ENCODE results near the gene LRRC25.

Gene LRRC25

DNA sequence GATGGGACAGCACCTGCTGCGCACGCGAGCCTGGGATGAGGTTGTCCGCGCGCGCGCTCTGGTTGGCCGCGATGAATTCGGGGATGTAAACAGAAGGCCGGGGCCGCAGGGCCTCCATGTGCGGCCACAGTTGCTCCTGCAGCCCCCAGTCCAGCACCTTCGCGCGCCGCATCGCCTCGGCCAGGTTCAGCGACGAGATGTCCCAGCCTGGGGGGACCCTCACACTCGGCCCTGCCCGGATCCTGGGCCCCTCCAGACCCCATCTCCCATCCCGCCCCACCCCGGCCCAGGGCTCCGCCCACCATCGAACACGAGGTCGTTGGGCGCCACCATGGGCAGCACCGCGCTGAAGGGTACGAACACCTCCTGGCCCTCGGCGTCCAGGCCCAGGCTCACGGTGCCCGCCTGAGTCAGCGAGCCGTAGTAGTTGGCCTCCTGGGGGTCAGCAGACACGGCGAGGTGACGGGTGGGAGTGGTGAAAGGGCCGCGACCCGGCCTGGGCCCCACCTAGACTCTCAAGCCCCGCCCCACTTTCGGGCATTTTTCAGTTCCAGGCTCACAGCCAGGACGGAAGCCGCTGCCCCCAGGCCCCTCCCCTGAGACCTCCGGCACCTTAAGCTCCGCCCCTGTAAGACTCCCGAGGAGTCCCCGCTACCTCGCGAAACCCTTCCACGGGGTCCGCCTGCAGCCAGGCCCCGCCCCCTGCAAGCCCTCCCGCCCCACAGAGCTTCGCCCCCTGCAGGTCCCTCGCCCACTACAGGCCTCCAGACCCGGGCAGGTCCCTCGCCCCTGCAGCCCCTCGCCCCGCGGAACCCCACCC lies 39.5 kb upstream of the LRRC25 start (continued):
- TF ChIP-seq, protein P1, sequence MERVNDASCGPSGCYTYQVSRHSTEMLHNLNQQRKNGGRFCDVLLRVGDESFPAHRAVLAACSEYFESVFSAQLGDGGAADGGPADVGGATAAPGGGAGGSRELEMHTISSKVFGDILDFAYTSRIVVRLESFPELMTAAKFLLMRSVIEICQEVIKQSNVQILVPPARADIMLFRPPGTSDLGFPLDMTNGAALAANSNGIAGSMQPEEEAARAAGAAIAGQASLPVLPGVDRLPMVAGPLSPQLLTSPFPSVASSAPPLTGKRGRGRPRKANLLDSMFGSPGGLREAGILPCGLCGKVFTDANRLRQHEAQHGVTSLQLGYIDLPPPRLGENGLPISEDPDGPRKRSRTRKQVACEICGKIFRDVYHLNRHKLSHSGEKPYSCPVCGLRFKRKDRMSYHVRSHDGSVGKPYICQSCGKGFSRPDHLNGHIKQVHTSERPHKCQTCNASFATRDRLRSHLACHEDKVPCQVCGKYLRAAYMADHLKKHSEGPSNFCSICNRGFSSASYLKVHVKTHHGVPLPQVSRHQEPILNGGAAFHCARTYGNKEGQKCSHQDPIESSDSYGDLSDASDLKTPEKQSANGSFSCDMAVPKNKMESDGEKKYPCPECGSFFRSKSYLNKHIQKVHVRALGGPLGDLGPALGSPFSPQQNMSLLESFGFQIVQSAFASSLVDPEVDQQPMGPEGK (tag by site-specific recombination; IDR thresholded peaks at IDR 0.05): peak; percentile 92
- TF ChIP-seq, protein P2, sequence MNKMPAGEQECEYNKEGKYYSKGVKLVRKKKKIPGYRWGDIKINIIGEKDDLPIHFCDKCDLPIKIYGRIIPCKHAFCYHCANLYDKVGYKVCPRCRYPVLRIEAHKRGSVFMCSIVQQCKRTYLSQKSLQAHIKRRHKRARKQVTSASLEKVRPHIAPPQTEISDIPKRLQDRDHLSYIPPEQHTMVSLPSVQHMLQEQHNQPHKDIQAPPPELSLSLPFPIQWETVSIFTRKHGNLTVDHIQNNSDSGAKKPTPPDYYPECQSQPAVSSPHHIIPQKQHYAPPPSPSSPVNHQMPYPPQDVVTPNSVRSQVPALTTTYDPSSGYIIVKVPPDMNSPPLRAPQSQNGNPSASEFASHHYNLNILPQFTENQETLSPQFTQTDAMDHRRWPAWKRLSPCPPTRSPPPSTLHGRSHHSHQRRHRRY (tag by site-specific recombination; IDR thresholded peaks at IDR 0.05): no peak
- TF ChIP-seq ZEB2 (tag by site-specific recombination; IDR thresholded peaks at IDR 0.05): no peak
- TF ChIP-seq, protein P3, sequence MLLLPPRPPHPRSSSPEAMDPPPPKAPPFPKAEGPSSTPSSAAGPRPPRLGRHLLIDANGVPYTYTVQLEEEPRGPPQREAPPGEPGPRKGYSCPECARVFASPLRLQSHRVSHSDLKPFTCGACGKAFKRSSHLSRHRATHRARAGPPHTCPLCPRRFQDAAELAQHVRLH (tag by site-specific recombination; IDR thresholded peaks at IDR 0.05): no peak
- TF ChIP-seq ZNF2 (tag by site-specific recombination; IDR thresholded peaks at IDR 0.05): peak; percentile 48; the same call in 1 of the 2 replicates
- TF ChIP-seq ZNF19 (tag by site-specific recombination; IDR thresholded peaks at IDR 0.05; ENCODE audit: low read depth): no peak
- peak; percentile 35; the same call in 1 of the 2 replicates for TF ChIP-seq WT1 (tag by site-specific recombination; IDR thresholded peaks at IDR 0.05)
- TF ChIP-seq, protein P4, sequence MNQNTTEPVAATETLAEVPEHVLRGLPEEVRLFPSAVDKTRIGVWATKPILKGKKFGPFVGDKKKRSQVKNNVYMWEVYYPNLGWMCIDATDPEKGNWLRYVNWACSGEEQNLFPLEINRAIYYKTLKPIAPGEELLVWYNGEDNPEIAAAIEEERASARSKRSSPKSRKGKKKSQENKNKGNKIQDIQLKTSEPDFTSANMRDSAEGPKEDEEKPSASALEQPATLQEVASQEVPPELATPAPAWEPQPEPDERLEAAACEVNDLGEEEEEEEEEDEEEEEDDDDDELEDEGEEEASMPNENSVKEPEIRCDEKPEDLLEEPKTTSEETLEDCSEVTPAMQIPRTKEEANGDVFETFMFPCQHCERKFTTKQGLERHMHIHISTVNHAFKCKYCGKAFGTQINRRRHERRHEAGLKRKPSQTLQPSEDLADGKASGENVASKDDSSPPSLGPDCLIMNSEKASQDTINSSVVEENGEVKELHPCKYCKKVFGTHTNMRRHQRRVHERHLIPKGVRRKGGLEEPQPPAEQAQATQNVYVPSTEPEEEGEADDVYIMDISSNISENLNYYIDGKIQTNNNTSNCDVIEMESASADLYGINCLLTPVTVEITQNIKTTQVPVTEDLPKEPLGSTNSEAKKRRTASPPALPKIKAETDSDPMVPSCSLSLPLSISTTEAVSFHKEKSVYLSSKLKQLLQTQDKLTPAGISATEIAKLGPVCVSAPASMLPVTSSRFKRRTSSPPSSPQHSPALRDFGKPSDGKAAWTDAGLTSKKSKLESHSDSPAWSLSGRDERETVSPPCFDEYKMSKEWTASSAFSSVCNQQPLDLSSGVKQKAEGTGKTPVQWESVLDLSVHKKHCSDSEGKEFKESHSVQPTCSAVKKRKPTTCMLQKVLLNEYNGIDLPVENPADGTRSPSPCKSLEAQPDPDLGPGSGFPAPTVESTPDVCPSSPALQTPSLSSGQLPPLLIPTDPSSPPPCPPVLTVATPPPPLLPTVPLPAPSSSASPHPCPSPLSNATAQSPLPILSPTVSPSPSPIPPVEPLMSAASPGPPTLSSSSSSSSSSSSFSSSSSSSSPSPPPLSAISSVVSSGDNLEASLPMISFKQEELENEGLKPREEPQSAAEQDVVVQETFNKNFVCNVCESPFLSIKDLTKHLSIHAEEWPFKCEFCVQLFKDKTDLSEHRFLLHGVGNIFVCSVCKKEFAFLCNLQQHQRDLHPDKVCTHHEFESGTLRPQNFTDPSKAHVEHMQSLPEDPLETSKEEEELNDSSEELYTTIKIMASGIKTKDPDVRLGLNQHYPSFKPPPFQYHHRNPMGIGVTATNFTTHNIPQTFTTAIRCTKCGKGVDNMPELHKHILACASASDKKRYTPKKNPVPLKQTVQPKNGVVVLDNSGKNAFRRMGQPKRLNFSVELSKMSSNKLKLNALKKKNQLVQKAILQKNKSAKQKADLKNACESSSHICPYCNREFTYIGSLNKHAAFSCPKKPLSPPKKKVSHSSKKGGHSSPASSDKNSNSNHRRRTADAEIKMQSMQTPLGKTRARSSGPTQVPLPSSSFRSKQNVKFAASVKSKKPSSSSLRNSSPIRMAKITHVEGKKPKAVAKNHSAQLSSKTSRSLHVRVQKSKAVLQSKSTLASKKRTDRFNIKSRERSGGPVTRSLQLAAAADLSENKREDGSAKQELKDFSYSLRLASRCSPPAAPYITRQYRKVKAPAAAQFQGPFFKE (tag by site-specific recombination; IDR thresholded peaks at IDR 0.05; ENCODE audit: borderline replicate concordance): no peak
- TF ChIP-seq, protein P5, sequence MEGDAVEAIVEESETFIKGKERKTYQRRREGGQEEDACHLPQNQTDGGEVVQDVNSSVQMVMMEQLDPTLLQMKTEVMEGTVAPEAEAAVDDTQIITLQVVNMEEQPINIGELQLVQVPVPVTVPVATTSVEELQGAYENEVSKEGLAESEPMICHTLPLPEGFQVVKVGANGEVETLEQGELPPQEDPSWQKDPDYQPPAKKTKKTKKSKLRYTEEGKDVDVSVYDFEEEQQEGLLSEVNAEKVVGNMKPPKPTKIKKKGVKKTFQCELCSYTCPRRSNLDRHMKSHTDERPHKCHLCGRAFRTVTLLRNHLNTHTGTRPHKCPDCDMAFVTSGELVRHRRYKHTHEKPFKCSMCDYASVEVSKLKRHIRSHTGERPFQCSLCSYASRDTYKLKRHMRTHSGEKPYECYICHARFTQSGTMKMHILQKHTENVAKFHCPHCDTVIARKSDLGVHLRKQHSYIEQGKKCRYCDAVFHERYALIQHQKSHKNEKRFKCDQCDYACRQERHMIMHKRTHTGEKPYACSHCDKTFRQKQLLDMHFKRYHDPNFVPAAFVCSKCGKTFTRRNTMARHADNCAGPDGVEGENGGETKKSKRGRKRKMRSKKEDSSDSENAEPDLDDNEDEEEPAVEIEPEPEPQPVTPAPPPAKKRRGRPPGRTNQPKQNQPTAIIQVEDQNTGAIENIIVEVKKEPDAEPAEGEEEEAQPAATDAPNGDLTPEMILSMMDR (tag by site-specific recombination; IDR thresholded peaks at IDR 0.05): no peak
- peak; percentile 89 for TF ChIP-seq KLF8 (tag by site-specific recombination; IDR thresholded peaks at IDR 0.05)

DNA sequence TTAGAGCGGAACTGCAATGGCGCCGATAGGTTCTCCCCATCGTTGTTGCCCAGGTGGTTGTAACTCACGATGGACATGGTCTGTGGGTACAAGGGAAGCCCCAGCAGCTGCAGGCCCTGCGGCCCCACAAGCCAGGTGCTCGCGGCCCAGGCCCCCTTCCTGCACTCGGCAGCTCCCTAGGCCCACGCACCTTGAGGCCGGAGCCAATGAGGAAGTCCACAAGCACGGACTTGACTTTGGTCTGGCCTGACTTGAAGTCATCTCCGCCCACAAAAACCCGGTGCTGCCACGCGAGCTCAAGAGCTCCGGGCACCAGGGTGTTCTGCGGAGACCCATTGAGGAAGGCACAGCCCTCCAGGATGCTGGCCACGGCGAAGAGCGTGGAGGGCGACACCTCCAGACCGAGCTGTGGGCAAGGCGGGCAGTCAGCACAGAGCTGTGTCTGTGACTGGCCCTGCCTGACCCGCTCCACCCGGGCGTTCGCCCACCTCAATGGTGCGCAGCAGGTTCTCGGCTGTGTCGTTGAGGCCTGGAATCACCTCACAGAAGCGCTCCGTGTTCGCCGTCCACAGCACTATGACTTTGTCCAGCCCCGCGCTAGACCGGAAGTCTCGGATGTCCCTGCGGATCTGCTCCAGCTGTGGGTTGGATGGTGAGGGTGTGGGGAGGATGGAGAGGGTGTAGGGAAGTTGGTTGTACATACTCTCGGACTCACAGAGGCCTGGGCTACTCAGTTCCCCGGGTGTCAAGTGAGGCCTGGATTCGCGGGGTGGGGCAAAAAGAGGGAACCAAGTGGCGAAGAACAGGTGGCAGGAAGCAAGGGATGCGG lies 38.6 kb upstream of the LRRC25 start:
- Histone ChIP-seq H3K27ac (ENCODE audit: extremely low read depth, low read depth, low read length) (peak overlapping the region; percentile 42), H3K36me3 (ENCODE audit: control insufficient read depth in 2 of 2, insufficient read depth in 1 of 2, low read length in 2 of 2) (peaks cover 5 to 24% of the 10 kb centered on the region in 2 experiments; a peak in 1 of 3 replicates), H3K9me3 (ENCODE audit: control insufficient read depth, insufficient read depth, low read depth, low read length) (no peaks in the 10 kb centered on the region), H3K4me3 (ENCODE audit: low read depth, low read length) (no peak overlapping the region), H3K4me1 (ENCODE audit: control insufficient read depth, insufficient read depth, low read length) (peaks cover 19% of the 10 kb centered on the region)
- ChIA-PET CTCF (interaction anchor here (0.5 kb wide), 1 partner anchor 49 kb away, joined by 3 read pairs; no protein-coding TSS in a partner anchor), POLR2A (interaction anchor here (0.6 kb wide), 1 partner anchor 462 kb away, joined by 4 read pairs; no protein-coding TSS in a partner anchor)
- 0 out of 2 replicates have a peak, but pooled peaks have one; percentile 45 for TF ChIP-seq ZNF140 (tag by site-specific recombination; IDR thresholded peaks at IDR 0.05)
- TF ChIP-seq, protein P6, sequence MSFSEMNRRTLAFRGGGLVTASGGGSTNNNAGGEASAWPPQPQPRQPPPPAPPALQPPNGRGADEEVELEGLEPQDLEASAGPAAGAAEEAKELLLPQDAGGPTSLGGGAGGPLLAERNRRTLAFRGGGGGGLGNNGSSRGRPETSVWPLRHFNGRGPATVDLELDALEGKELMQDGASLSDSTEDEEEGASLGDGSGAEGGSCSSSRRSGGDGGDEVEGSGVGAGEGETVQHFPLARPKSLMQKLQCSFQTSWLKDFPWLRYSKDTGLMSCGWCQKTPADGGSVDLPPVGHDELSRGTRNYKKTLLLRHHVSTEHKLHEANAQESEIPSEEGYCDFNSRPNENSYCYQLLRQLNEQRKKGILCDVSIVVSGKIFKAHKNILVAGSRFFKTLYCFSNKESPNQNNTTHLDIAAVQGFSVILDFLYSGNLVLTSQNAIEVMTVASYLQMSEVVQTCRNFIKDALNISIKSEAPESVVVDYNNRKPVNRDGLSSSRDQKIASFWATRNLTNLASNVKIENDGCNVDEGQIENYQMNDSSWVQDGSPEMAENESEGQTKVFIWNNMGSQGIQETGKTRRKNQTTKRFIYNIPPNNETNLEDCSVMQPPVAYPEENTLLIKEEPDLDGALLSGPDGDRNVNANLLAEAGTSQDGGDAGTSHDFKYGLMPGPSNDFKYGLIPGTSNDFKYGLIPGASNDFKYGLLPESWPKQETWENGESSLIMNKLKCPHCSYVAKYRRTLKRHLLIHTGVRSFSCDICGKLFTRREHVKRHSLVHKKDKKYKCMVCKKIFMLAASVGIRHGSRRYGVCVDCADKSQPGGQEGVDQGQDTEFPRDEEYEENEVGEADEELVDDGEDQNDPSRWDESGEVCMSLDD (tag by site-specific recombination; IDR thresholded peaks at IDR 0.05): no peak
- no peak for TF ChIP-seq ZNF37A (tag by site-specific recombination; IDR thresholded peaks at IDR 0.05)
- TF ChIP-seq HOXC10 (CRISPR knock-in tag; IDR thresholded peaks at IDR 0.05): peak; percentile 39; the same call in 1 of the 2 replicates
- TF ChIP-seq, protein P7, sequence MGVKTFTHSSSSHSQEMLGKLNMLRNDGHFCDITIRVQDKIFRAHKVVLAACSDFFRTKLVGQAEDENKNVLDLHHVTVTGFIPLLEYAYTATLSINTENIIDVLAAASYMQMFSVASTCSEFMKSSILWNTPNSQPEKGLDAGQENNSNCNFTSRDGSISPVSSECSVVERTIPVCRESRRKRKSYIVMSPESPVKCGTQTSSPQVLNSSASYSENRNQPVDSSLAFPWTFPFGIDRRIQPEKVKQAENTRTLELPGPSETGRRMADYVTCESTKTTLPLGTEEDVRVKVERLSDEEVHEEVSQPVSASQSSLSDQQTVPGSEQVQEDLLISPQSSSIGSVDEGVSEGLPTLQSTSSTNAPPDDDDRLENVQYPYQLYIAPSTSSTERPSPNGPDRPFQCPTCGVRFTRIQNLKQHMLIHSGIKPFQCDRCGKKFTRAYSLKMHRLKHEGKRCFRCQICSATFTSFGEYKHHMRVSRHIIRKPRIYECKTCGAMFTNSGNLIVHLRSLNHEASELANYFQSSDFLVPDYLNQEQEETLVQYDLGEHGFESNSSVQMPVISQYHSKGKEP (tag by site-specific recombination; IDR thresholded peaks at IDR 0.05): no peak
- peak; percentile 42; the same call in 1 of the 2 replicates for TF ChIP-seq IKZF3 (tag by site-specific recombination; IDR thresholded peaks at IDR 0.05)
- 0 out of 2 replicates have a peak, but pooled peaks have one; percentile 29 for TF ChIP-seq SCRT1 (tag by site-specific recombination; IDR thresholded peaks at IDR 0.05; ENCODE audit: borderline replicate concordance)

Data from HEK293 (cell line).